BLaER1 (cell line): ENCODE measurements around the gene CCNJ.
A peak's percentile ranks its signal among the peaks of the same experiment; 100 is the strongest.

Experiments used
- H3K27ac ChIP-seq: shearing (Covaris generic); formaldehyde crosslinking; 2 replicates; pipeline ENCODE4 v1.8.1; 2022
- H3K27me3 ChIP-seq: shearing (Covaris generic); formaldehyde crosslinking; 2 replicates; pipeline ENCODE4 v1.8.1; 2022
- H3K36me3 ChIP-seq: shearing (Covaris generic); formaldehyde crosslinking; 2 replicates; pipeline ENCODE4 v1.8.1; 2022
- H3K4me1 ChIP-seq: shearing (Covaris generic); formaldehyde crosslinking; 2 replicates; pipeline ENCODE4 v1.8.1; 2022
- H3K4me2 ChIP-seq: shearing (Covaris generic); formaldehyde crosslinking; 2 replicates; pipeline ENCODE4 v1.8.1; 2022
- H3K4me3 ChIP-seq: shearing (Covaris generic); formaldehyde crosslinking; 2 replicates; pipeline ENCODE4 v1.8.1; 2022
- H3K9ac ChIP-seq: shearing (Covaris generic); formaldehyde crosslinking; 2 replicates; pipeline ENCODE4 v1.8.1; 2022
- H3K9me3 ChIP-seq: shearing (Covaris generic); formaldehyde crosslinking; 2 replicates; pipeline ENCODE4 v1.8.1; 2022
- H4K20me1 ChIP-seq: shearing (Covaris generic); formaldehyde crosslinking; 2 replicates; pipeline ENCODE4 v1.8.1; 2022
- Cebpa-rat ChIP-seq: shearing (Covaris generic); IDR thresholded peaks from 2 replicates; pipeline ENCODE4 v1.8.1; 2022

Gene CCNJ

DNA sequence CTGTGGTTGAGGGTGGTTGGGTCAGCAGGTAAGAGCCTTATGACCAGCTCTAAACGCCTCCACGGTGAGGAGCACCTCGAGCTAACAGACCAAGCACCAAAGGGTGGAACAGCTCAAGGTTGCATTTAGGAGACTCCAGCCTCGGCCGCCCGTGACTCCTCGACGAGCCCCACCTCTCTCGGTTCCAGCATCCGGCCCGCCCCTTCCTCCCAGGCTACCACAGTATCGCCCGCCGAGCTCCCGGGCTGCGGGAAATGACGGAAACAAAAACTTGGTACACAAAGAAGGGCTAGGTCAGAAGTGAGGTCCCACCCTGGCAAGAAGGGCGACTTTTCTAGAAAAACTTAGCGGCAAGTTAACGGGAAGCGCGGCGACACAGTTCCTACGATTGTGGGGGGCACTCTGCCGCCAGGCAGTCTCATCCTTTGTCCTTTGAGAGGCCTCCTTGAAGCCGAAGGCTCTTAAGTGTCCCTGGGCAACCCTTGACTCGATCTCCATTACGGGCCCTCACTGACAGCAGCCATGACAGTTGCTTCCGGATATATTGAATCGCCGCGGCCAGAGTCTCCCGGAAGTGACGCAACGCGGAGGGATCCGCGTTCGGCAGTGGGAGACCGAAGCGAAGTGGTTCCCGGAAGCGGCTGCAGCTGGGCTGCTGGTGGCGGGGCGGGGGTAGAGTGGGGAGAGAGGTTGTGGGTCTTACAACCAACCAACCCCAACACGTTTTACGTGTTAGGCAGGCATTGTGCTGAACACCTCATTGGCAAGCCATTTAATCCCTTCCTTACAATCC, 46.5 kb downstream of the CCNJ start:
- H3K4me1 ChIP-seq: peaks cover 14% of the 10 kb centered on the region
- H4K20me1 ChIP-seq: no peaks in the 10 kb centered on the region
- peak overlapping the region; percentile 87 for H3K9ac ChIP-seq
- H3K4me2 ChIP-seq: peak overlapping the region; percentile 79
- H3K27me3 ChIP-seq: no peaks in the 10 kb centered on the region
- peak; percentile 64; the same call in 1 of the 2 replicates for TF ChIP-seq Cebpa-rat
- peak overlapping the region; percentile 93 for H3K27ac ChIP-seq
- H3K36me3 ChIP-seq: no peaks in the 10 kb centered on the region
- H3K4me3 ChIP-seq: peak overlapping the region; percentile 82
- peaks cover 17% of the 10 kb centered on the region for H3K9me3 ChIP-seq

DNA sequence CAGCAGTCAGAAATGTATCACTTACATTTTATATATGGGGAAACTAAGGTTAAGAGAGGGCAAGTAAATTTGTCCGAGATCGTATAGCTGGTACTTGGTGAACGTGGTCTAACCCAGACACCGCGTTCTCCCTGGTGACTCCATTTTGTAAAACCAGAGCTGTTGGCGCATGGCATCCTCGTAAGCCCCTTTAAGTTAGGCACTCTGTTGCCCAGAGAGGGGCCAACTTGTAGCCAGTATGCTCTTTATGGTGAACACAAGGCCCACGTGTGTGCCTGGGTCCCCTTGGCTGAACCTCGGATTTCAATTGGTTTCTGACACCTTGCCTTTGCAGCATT, 47.0 kb downstream of the CCNJ start:
- H3K9ac ChIP-seq: peak overlapping the region; percentile 87; the same call in 1 of the 2 replicates
- H3K4me3 ChIP-seq: peak overlapping the region; percentile 82

DNA sequence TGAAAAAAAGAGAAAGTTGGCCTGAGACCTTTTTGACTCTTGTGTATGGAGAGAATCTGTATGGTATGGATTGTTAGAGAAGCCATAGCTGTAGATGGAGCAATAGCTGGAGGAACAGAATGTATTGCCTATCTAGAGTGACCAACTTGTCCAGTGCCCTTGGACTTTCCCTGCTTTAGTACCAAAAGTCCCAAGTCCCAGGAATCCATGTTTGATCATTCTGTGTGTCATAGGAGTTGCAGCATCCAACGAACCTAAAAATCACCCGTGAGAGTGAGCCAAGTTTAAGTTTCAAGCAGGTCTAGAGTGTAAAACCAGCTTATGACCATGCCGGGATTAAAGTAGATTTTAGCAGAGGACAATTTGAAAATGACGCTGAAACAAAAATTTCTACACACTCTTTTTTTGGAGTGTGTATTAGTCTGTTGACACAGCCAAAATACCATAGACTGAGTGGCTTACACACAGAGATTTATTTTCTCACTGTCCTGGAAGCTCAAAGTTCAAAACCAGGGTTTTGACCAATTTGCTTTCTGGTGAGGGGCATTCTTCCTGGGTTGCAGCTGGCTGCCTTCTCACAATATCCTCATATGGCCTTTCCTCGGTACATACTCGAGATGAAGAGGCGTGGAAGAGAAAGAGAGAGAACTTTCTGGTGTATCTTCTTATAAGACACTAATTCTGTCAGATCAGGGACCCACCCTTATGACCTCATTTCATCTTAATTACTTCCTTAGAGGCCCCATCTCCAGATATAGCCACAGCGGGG, 49.8 kb downstream of the CCNJ start:
- no peak overlapping the region for H3K27ac ChIP-seq
- H4K20me1 ChIP-seq: no peaks in the 10 kb centered on the region
- no peak overlapping the region for H3K9ac ChIP-seq
- no peaks in the 10 kb centered on the region for H3K36me3 ChIP-seq
- H3K27me3 ChIP-seq: no peaks in the 10 kb centered on the region
- H3K9me3 ChIP-seq: peaks cover 17% of the 10 kb centered on the region
- H3K4me2 ChIP-seq: no peak overlapping the region
- H3K4me1 ChIP-seq: peaks cover 14% of the 10 kb centered on the region
- TF ChIP-seq Cebpa-rat: no peak
- no peak overlapping the region for H3K4me3 ChIP-seq

More for the DNA sequence above, 47.0 kb downstream of the CCNJ start:
- Histone ChIP-seq H3K27me3 (no peaks in the 10 kb centered on the region), H4K20me1 (no peaks in the 10 kb centered on the region), H3K36me3 (no peaks in the 10 kb centered on the region), H3K4me1 (peaks cover 14% of the 10 kb centered on the region), H3K9me3 (peaks cover 17% of the 10 kb centered on the region), H3K27ac (peak overlapping the region; percentile 93), H3K4me2 (peak overlapping the region; percentile 79)
- TF ChIP-seq Cebpa-rat: no peak

DNA sequence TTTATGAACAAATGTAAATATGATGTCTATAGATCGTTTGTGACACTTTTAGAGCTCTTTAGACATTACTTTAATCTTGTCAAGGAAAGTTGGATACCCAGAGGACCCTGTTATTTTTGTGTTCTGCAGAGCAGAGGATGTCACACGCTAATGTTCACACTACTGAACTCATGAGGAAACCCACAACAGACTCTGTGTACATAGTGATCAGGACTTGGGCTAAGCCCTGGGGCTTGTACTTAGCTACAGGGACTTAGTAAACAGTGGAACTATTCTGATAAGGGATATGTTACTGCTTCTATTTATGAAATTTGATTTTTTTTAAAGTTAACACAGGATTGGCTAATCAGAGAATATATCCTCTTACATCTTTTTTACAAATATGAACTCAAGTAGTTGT, 50.6 kb downstream of the CCNJ start:
- H3K9ac ChIP-seq: no peak overlapping the region
- H3K4me2 ChIP-seq: no peak overlapping the region
- no peaks in the 10 kb centered on the region for H3K36me3 ChIP-seq
- H3K4me1 ChIP-seq: peaks cover 14% of the 10 kb centered on the region
- H3K9me3 ChIP-seq: peaks cover 17% of the 10 kb centered on the region
- no peaks in the 10 kb centered on the region for H3K27me3 ChIP-seq
- no peaks in the 10 kb centered on the region for H4K20me1 ChIP-seq
- no peak overlapping the region for H3K4me3 ChIP-seq
- TF ChIP-seq Cebpa-rat: no peak
- no peak overlapping the region for H3K27ac ChIP-seq

DNA sequence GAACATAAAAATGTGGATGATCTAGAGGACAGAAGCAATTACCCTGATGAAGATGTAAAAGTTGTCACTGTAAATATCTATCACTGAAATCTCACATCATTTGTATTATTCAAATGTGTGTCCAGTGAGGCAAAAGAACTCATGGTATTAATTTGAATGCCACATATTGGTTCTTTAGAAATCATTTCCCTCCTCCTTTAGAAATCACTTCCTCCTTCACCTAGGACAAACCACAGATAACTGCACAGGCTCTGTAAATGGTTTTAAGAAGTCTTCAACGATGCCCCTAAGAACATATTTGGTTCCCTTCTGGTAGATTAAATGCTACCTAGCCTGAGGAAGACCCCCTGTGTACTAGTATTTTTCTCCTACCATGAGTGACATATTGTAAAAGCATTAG, 53.6 kb downstream of the CCNJ start:
- no peak overlapping the region for H3K4me3 ChIP-seq
- no peak overlapping the region for H3K4me2 ChIP-seq
- peaks cover 5% of the 10 kb centered on the region; the same call in 1 of the 2 replicates for H3K4me1 ChIP-seq
- no peak overlapping the region for H3K27ac ChIP-seq
- H3K36me3 ChIP-seq: no peaks in the 10 kb centered on the region
- peaks cover 10% of the 10 kb centered on the region for H3K9me3 ChIP-seq
- H4K20me1 ChIP-seq: no peaks in the 10 kb centered on the region
- H3K9ac ChIP-seq: no peak overlapping the region
- no peak for TF ChIP-seq Cebpa-rat
- no peaks in the 10 kb centered on the region for H3K27me3 ChIP-seq

DNA sequence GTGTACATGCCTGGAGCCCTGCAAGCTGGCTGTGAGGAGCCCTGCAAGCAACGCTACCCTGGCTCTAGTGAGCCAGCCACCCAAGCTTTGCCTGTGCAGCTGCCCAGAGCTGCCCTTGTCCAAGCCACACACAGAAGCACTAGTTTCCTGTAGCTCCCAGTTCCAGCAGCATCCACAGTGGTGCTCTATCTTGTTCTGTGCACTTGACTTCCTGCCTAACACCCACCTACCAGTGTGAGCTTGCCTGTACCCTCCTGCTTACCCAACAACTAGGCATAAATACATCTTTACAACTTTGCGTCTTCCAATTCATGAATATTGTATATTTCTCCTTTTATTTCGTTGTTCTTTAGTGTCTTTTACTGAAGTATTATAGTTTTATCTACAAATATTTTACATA, 54.5 kb downstream of the CCNJ start:
- no peak overlapping the region for H3K9ac ChIP-seq
- H3K9me3 ChIP-seq: peaks cover 6% of the 10 kb centered on the region
- no peak overlapping the region for H3K4me3 ChIP-seq
- H4K20me1 ChIP-seq: no peaks in the 10 kb centered on the region
- no peaks in the 10 kb centered on the region for H3K4me1 ChIP-seq
- TF ChIP-seq Cebpa-rat: no peak
- H3K4me2 ChIP-seq: no peak overlapping the region
- H3K27me3 ChIP-seq: no peaks in the 10 kb centered on the region
- H3K27ac ChIP-seq: no peak overlapping the region
- no peaks in the 10 kb centered on the region for H3K36me3 ChIP-seq

DNA sequence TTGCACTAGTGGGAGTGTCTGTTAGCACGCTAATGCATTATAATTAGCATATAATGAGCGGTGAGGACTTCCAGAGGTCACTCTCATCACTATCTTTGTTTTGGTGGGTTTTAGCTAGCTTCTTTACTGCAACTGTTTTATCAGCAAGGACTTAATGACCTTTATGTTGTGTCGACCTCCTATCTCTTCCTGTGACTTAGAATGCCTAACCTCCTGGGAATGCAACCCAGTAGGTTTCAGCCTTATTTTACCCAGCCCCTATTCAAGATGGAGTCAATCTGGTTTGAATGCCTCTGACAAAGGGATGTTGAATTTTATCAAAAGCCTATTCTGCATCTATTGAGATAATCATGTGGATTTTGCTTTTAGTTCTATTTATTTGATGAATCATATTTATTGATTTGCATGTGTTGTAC, 64.2 kb downstream of the CCNJ start:
- H3K27ac ChIP-seq: no peak overlapping the region
- H3K4me3 ChIP-seq: no peak overlapping the region
- no peak overlapping the region for H3K4me2 ChIP-seq
- no peaks in the 10 kb centered on the region for H4K20me1 ChIP-seq
- peaks cover 6% of the 10 kb centered on the region; the same call in 1 of the 2 replicates for H3K9me3 ChIP-seq
- H3K4me1 ChIP-seq: no peaks in the 10 kb centered on the region
- no peaks in the 10 kb centered on the region for H3K27me3 ChIP-seq
- TF ChIP-seq Cebpa-rat: no peak
- no peak overlapping the region for H3K9ac ChIP-seq
- no peaks in the 10 kb centered on the region for H3K36me3 ChIP-seq
